Stimulated activated effector memory CD8-positive, alpha-beta T cell treated with anti-CD3 and anti-CD28 coated beads, Interleukin-12 subunit alpha, Interleukin-12 subunit beta, amount 100 ng/mL, for 72 hours (primary cell): ENCODE results near the gene KRT75.
"Not testable (repeated sequence)": the region's sequence is repeated elsewhere in the genome, so short reads cannot be mapped to it uniquely, and the experiment has no call there.

ENCODE experiments used
- ATAC-seq: fragments of 150-1000 bp; cut with Tn5 transposase; 2 replicates; pipeline ENCODE4 v1.10.0; 2021
- DNase-seq, 2 donors: peaks; one replicate each; pipeline ENCODE4 v3.0.0; 2021 to 2022; ENCODE audit warnings: low spot score in 2 of 2
- H3K27ac Mint-ChIP-seq: one replicate; pipeline ENCODE4 v1.8.0; 2022; ENCODE audit warnings: mild to moderate bottlenecking, mixed read lengths
- H3K36me3 Mint-ChIP-seq: one replicate; pipeline ENCODE4 v1.8.0; 2022; ENCODE audit warnings: mild to moderate bottlenecking, mixed read lengths
- H3K4me1 Mint-ChIP-seq: one replicate; pipeline ENCODE4 v1.8.0; 2022; ENCODE audit warnings: mixed read lengths
- H3K4me3 Mint-ChIP-seq: one replicate; pipeline ENCODE4 v1.8.0; 2022; ENCODE audit warnings: mild to moderate bottlenecking, mixed read lengths
- H3K9me3 Mint-ChIP-seq: one replicate; pipeline ENCODE4 v1.8.0; 2022; ENCODE audit warnings: mixed read lengths

Gene KRT75

GRCh38 chr12:52434081-52434733 is at the start of gene KRT75:
Gene KRT75, minus strand, starts transcription at chr12:52434371. Its CDS starts 67 bp downstream, at chr12:52434304.
- no peaks in the 10 kb centered on the region for H3K36me3 Mint-ChIP-seq
- DNase-seq (no peak), ATAC-seq (no peak)
- no peaks in the 10 kb centered on the region for H3K9me3 Mint-ChIP-seq
- H3K4me1 Mint-ChIP-seq: no peaks in the 10 kb centered on the region
- H3K27ac Mint-ChIP-seq: no peak within 1 kb of the TSS
- no peak within 1 kb of the TSS for H3K4me3 Mint-ChIP-seq

GRCh38 chr12:52480073-52480472 is 45.9 kb upstream of the KRT75 start:
- DNase-seq: no peak
- no peak overlapping the region for H3K27ac Mint-ChIP-seq
- no peaks in the 10 kb centered on the region for H3K4me1 Mint-ChIP-seq
- H3K9me3 Mint-ChIP-seq: peaks cover 5% of the 10 kb centered on the region
- no peak for ATAC-seq
- no peaks in the 10 kb centered on the region for H3K36me3 Mint-ChIP-seq
- no peak overlapping the region for H3K4me3 Mint-ChIP-seq

- no peaks in the 10 kb centered on the region for H3K36me3 Mint-ChIP-seq
- DNase-seq (no peak), ATAC-seq (no peak)
- no peaks in the 10 kb centered on the region for H3K4me1 Mint-ChIP-seq
- no peak overlapping the region for H3K27ac Mint-ChIP-seq
- peaks cover 3% of the 10 kb centered on the region for H3K9me3 Mint-ChIP-seq
- no peak overlapping the region for H3K4me3 Mint-ChIP-seq
Measured at GRCh38 chr12:52477651-52478050, 43.5 kb upstream of the KRT75 start.

- no peak for DNase-seq
- Mint-ChIP-seq H3K4me1 (no peaks in the 10 kb centered on the region), H3K9me3 (peaks cover 3% of the 10 kb centered on the region), H3K4me3 (no peak overlapping the region), H3K27ac (no peak overlapping the region), H3K36me3 (no peaks in the 10 kb centered on the region)
- no peak for ATAC-seq
Measured at GRCh38 chr12:52474212-52474611, 40.0 kb upstream of the KRT75 start.

- Mint-ChIP-seq H3K9me3 (peaks cover 3% of the 10 kb centered on the region), H3K4me3 (no peak within 1 kb of the TSS), H3K27ac (no peak within 1 kb of the TSS), H3K4me1 (no peaks in the 10 kb centered on the region), H3K36me3 (no peaks in the 10 kb centered on the region)
- DNase-seq (no peak), ATAC-seq (no peak)
Measured at GRCh38 chr12:52473768-52474167, 39.6 kb upstream of the KRT75 start, which contains the start of gene KRT6C. Gene KRT6C, minus strand, starts transcription at chr12:52473805. Its CDS starts 68 bp downstream, at chr12:52473737.

- H3K27ac Mint-ChIP-seq: no peak overlapping the region
- ATAC-seq (no peak), DNase-seq (no peak)
- H3K4me1 Mint-ChIP-seq: no peaks in the 10 kb centered on the region
- no peak overlapping the region for H3K4me3 Mint-ChIP-seq
- H3K9me3 Mint-ChIP-seq: no peaks in the 10 kb centered on the region
- H3K36me3 Mint-ChIP-seq: no peaks in the 10 kb centered on the region
Measured at GRCh38 chr12:52469853-52470252, 35.7 kb upstream of the KRT75 start.

- H3K9me3 Mint-ChIP-seq: no peaks in the 10 kb centered on the region
- ATAC-seq (no peak), DNase-seq (no peak)
- H3K4me1 Mint-ChIP-seq: no peaks in the 10 kb centered on the region
- H3K36me3 Mint-ChIP-seq: no peaks in the 10 kb centered on the region
- H3K27ac Mint-ChIP-seq: no peak overlapping the region
- H3K4me3 Mint-ChIP-seq: no peak overlapping the region
Measured at GRCh38 chr12:52464897-52465296, 30.7 kb upstream of the KRT75 start.

GRCh38 chr12:52461693-52462092 is 27.5 kb upstream of the KRT75 start:
- Mint-ChIP-seq H3K4me3 (no peak overlapping the region), H3K27ac (no peak overlapping the region), H3K36me3 (no peaks in the 10 kb centered on the region), H3K4me1 (no peaks in the 10 kb centered on the region), H3K9me3 (no peaks in the 10 kb centered on the region)
- ATAC-seq (no peak), DNase-seq (no peak)

- Mint-ChIP-seq H3K27ac (no peak overlapping the region), H3K4me3 (no peak overlapping the region), H3K9me3 (no peaks in the 10 kb centered on the region), H3K4me1 (peaks cover 14% of the 10 kb centered on the region), H3K36me3 (no peaks in the 10 kb centered on the region)
- no peak for DNase-seq
- ATAC-seq: no peak
Measured at GRCh38 chr12:52458861-52459260, 24.7 kb upstream of the KRT75 start.

- no peak for ATAC-seq
- DNase-seq: no peak
- no peaks in the 10 kb centered on the region for H3K36me3 Mint-ChIP-seq
- H3K27ac Mint-ChIP-seq: no peak overlapping the region
- no peaks in the 10 kb centered on the region for H3K9me3 Mint-ChIP-seq
- no peak overlapping the region for H3K4me3 Mint-ChIP-seq
- peaks cover 14% of the 10 kb centered on the region for H3K4me1 Mint-ChIP-seq
Measured at GRCh38 chr12:52455821-52456220, 21.6 kb upstream of the KRT75 start.

GRCh38 chr12:52454411-52455201 is 20.4 kb upstream of the KRT75 start:
- no peak for DNase-seq
- peaks cover 14% of the 10 kb centered on the region for H3K4me1 Mint-ChIP-seq
- no peaks in the 10 kb centered on the region for H3K36me3 Mint-ChIP-seq
- no peak overlapping the region for H3K4me3 Mint-ChIP-seq
- H3K9me3 Mint-ChIP-seq: no peaks in the 10 kb centered on the region
- ATAC-seq: peak; percentile 46
- H3K27ac Mint-ChIP-seq: no peak overlapping the region

GRCh38 chr12:52452101-52452500 is 17.9 kb upstream of the KRT75 start, which contains the start of gene KRT6B:
Gene KRT6B, minus strand, starts transcription at chr12:52452146. Its CDS starts 68 bp downstream, at chr12:52452078.
- Mint-ChIP-seq H3K4me1 (peaks cover 14% of the 10 kb centered on the region), H3K9me3 (no peaks in the 10 kb centered on the region), H3K27ac (no peak within 1 kb of the TSS), H3K4me3 (no peak within 1 kb of the TSS), H3K36me3 (no peaks in the 10 kb centered on the region)
- no peak for ATAC-seq
- DNase-seq: no peak

- no peak overlapping the region for H3K4me3 Mint-ChIP-seq
- H3K36me3 Mint-ChIP-seq: no peaks in the 10 kb centered on the region
- DNase-seq (no peak), ATAC-seq (no peak)
- peaks cover 7% of the 10 kb centered on the region for H3K4me1 Mint-ChIP-seq
- H3K9me3 Mint-ChIP-seq: no peaks in the 10 kb centered on the region
- no peak overlapping the region for H3K27ac Mint-ChIP-seq
Measured at GRCh38 chr12:52448228-52448627, 14.1 kb upstream of the KRT75 start.

- H3K4me1 Mint-ChIP-seq, H3K27ac Mint-ChIP-seq: not testable (repeated sequence)
Measured at GRCh38 chr12:52447196-52447595, 13.0 kb upstream of the KRT75 start.

GRCh38 chr12:52446367-52447045 is 12.3 kb upstream of the KRT75 start:
- DNase-seq (no peak), ATAC-seq (no peak)
- no peak overlapping the region for H3K4me3 Mint-ChIP-seq
- H3K27ac Mint-ChIP-seq: no peak overlapping the region
- H3K9me3 Mint-ChIP-seq: no peaks in the 10 kb centered on the region
- no peaks in the 10 kb centered on the region for H3K36me3 Mint-ChIP-seq
- H3K4me1 Mint-ChIP-seq: peaks cover 7% of the 10 kb centered on the region

More at GRCh38 chr12:52447196-52447595, 13.0 kb upstream of the KRT75 start:
- not testable (repeated sequence) for H3K9me3 Mint-ChIP-seq, DNase-seq, H3K36me3 Mint-ChIP-seq, H3K4me3 Mint-ChIP-seq, ATAC-seq
